Heart right ventricle (tissue), 16 donors: ENCODE measurements around the gene KCNT1. TPM values are rescaled to one million over a fixed set of nuclear protein-coding genes. Genes with fewer than 3 reads are reported as not detected.

Source experiments
- ATAC-seq, 8 donors: fragments of 200-7000 bp; cut with Tn5 transposase; one replicate each; pipeline ENCODE4 v1.9.1; 2020; ENCODE audit warnings: mild to moderate bottlenecking in 8 of 8, moderate library complexity in 8 of 8, moderate number of reproducible peaks in 1 of 8
- DNase-seq, 2 donors: peaks; one replicate each; pipeline ENCODE4 v3.0.0-alpha.2; 2020
- H3K27ac ChIP-seq, 10 donors: fragments of 200-600 bp; sonication (generic) in 2 of 10; one replicate each; pipeline versions ENCODE4 v1.5.0 to v1.8.0; 2020 to 2022; ENCODE audit warnings: mild to moderate bottlenecking in 3 of 10
- H3K27me3 ChIP-seq, 7 donors: fragments of 200-600 bp; one replicate each; pipeline ENCODE4 v1.8.0; 2021 to 2022; ENCODE audit warnings: mild to moderate bottlenecking in 2 of 7
- H3K36me3 ChIP-seq, 9 donors: fragments of 200-600 bp; sonication (generic) in 1 of 9; one replicate each; pipeline versions ENCODE4 v1.5.0 to v1.8.0; 2020 to 2022; ENCODE audit warnings: mild to moderate bottlenecking in 2 of 9
- H3K4me1 ChIP-seq, 9 donors: fragments of 200-600 bp; sonication (generic) in 1 of 9; one replicate each; pipeline versions ENCODE4 v1.5.0 to v1.8.0; 2020 to 2022; ENCODE audit warnings: mild to moderate bottlenecking in 4 of 9
- H3K4me3 ChIP-seq, 10 donors: fragments of 200-600 bp; sonication (generic) in 2 of 10; one replicate each; pipeline versions ENCODE4 v1.5.0 to v1.8.0; 2020 to 2022; ENCODE audit warnings: mild to moderate bottlenecking in 7 of 10, moderate library complexity in 2 of 10
- H3K9me3 ChIP-seq, 11 donors: fragments of 200-600 bp in 10 of 11; sonication (generic) in 2 of 11; one replicate each; pipeline versions ENCODE4 v1.5.0 to v1.8.0; 2013 to 2022; ENCODE audit warnings: mild to moderate bottlenecking in 2 of 11, control low read depth in 1 of 11, moderate library complexity in 1 of 11
- WGBS, 2 donors: extraction: QIAGEN DNeasy Blood & Tissue Kit; methylation state at CpG; one replicate each; pipeline ENCODE4 v1.1.7; 2013; ENCODE audit warnings: inconsistent platforms in 1 of 2; 5-methylcytosine and 5-hydroxymethylcytosine counted together
- intact Hi-C, 10 donors: fragments of 100-400 bp; cut with DNase I; formaldehyde crosslinking; loops; one replicate each; pipeline versions ENCODE4 v1.11.1 to v1.14.2; 2022
- polyA plus RNA-seq, 2 donors: library from polyadenylated mRNA; stranded (reverse); fragments of 200-250 nt; gene quantifications; one replicate each; pipeline ENCODE4 v1.2.3, GENCODE V29; 2013
- total RNA-seq, 10 donors: library from RNA; stranded (reverse); fragmentation: NEBNext Ultra II Directional in 3 of 10; extraction: Animal tissue kit (Norgen Biotek cat#: 25700) in 3 of 10; gene quantifications; one replicate each; pipeline versions ENCODE4 v1.2.1 to v1.2.4, GENCODE V29; 2021 to 2023
- TF ChIP-seq, protein P1 (sequence below), 9 donors: fragments of 200-600 bp; sonication (generic) in 2 of 9; IDR thresholded peaks; one replicate each; pipeline versions ENCODE4 v1.5.0 to v1.8.0; 2021 to 2022; ENCODE audit warnings: antibody characterized with exemption in 9 of 9, mild to moderate bottlenecking in 5 of 9, moderate library complexity in 1 of 9
- donor health status: Arrhythmogenic right ventricular cardiomyopathy.
- donor health status: ischemic (EF 13 %, LVEDD 7.1; RV severe dilation, severe dysfunction).
- donor health status: healthy with polysubstance abuse.
- donor health status: DM: no; HTN: yes; CAD: no.
- donor health status: DM: no; HTN: no; CAD: no.
- donor health status: ischemic (EF 25% LVEDD 6.9; RV normal size, moderate dysfunction).
- donor health status: ischemic (EF 25% LVEDD 5.7; RV mildly dilated, moderate dysfunction).
- donor health status: healthy.
- donor health status: DM: yes; HTN: yes; CAD: no.
- donor health status: Ischemic cardiomyopathy.
- donor health status: ischemic (EF 35%, LVEDD 5.7; RV mildly dilated, moderate dysfunction).
- donor health status: nonischemic (EF 11% LVEDD 7.7; RV severe dilation, severe dysfunction).
- donor health status: DM: yes; HTN: yes; CAD: no.
- donor health status: PGD.
- donor health status: ischemic (EF 29% LVEDD 5.4; RV normal size, mild dysfunction).
- donor health status: nonischemic (EF 23%, LVEDD 6.1; RV moderate dilation, normal function).

Gene KCNT1
- total and polyA plus RNA-seq, 12 donors: 0.14 to 14.1 (median 4.2) TPM

DNA sequence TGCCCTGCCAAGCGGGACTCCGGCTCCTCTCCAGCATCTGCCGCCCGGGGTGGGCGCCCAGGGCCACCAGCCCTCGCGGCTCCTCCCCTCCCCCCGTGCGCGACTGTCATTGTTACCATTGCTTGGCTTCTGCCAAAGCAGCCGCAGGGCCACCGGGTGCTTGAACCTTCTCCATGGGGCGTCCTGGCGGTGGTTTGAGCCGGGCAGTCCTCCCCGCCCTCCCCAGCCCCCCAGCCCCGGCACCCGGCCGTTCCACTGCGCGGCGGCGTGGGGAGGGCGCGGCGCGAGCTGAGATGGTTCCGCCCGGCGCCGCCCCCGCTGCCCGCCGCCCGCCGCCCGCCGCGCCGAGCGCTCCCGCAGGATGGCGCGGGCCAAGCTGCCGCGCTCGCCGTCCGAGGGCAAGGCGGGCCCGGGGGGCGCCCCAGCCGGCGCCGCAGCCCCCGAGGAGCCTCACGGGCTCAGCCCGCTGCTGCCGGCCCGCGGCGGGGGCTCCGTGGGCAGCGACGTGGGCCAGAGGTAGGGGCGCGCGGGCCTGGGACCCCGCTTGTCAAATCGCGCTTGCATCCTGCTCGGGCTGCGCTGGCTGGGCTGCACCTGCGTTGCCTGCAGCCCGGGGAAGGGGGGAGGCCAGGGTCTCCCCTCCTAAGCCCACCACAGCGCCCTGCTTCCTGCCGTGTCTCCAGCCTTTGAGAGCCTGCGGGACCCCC is 34.4 kb downstream of the KCNT1 start:
- no peaks in the 10 kb centered on the region for H3K36me3 ChIP-seq
- H3K27me3 ChIP-seq: peaks cover 6 to 62% (median 52%) of the 10 kb centered on the region in 7 donors
- H3K4me1 ChIP-seq: no peaks in the 10 kb centered on the region
- H3K9me3 ChIP-seq: peaks cover 0 to 9% (median 2%) of the 10 kb centered on the region in 11 donors
- H3K27ac ChIP-seq: no peak overlapping the region
- no peak overlapping the region for H3K4me3 ChIP-seq
- intact Hi-C loops: no loop called here
- no peak for DNase-seq
- WGBS, 2 donors: 5% methylated on average over 54 to 76 of the region's 78 CpGs
- no peak for ATAC-seq
- TF ChIP-seq, protein P1, sequence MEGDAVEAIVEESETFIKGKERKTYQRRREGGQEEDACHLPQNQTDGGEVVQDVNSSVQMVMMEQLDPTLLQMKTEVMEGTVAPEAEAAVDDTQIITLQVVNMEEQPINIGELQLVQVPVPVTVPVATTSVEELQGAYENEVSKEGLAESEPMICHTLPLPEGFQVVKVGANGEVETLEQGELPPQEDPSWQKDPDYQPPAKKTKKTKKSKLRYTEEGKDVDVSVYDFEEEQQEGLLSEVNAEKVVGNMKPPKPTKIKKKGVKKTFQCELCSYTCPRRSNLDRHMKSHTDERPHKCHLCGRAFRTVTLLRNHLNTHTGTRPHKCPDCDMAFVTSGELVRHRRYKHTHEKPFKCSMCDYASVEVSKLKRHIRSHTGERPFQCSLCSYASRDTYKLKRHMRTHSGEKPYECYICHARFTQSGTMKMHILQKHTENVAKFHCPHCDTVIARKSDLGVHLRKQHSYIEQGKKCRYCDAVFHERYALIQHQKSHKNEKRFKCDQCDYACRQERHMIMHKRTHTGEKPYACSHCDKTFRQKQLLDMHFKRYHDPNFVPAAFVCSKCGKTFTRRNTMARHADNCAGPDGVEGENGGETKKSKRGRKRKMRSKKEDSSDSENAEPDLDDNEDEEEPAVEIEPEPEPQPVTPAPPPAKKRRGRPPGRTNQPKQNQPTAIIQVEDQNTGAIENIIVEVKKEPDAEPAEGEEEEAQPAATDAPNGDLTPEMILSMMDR (IDR thresholded peaks at IDR 0.05): no peak

- WGBS, 2 donors: 60 to 63% methylated on average over 23 of the region's 23 CpGs
- intact Hi-C loops: no loop called here
Observed at GRCh38 chr9:135736979-135737839, 35.2 kb downstream of the KCNT1 start.

GRCh38 chr9:135737840-135738521 is 36.0 kb downstream of the KCNT1 start:
- Histone ChIP-seq H3K9me3 (no peaks in the 10 kb centered on the region), H3K27me3 (peaks cover 6 to 62% (median 52%) of the 10 kb centered on the region in 7 donors), H3K4me3 (no peak overlapping the region), H3K36me3 (no peaks in the 10 kb centered on the region), H3K27ac (no peak overlapping the region), H3K4me1 (no peaks in the 10 kb centered on the region)
- ATAC-seq (no peak), DNase-seq (no peak)
- TF ChIP-seq, protein P1 (IDR thresholded peaks at IDR 0.05): no peak
- WGBS, 2 donors: 65 to 67% methylated on average over 15 to 16 of the region's 16 CpGs
- intact Hi-C loops: no loop called here

More at GRCh38 chr9:135736979-135737839, 35.2 kb downstream of the KCNT1 start:
- no peak for DNase-seq
- Histone ChIP-seq H3K4me3 (no peak overlapping the region), H3K27me3 (peaks cover 6 to 62% (median 52%) of the 10 kb centered on the region in 7 donors), H3K4me1 (no peaks in the 10 kb centered on the region), H3K9me3 (peaks cover 0 to 3% (median 0%) of the 10 kb centered on the region in 11 donors), H3K27ac (no peak overlapping the region), H3K36me3 (no peaks in the 10 kb centered on the region)
- no peak for ATAC-seq
- TF ChIP-seq, protein P1 (IDR thresholded peaks at IDR 0.05): no peak
